Right cardiac atrium (tissue), 5 donors: ENCODE data around the gene TIGIT. TPM values are rescaled to one million over a fixed set of nuclear protein-coding genes. Genes with fewer than 3 reads are reported as not detected.
"Not testable (repeated sequence)": the region's sequence is repeated elsewhere in the genome, so short reads cannot be mapped to it uniquely, and the experiment has no call there.

Experiments used
- ATAC-seq, 2 donors: fragments of 200-7000 bp; cut with Tn5 transposase; one replicate each; pipeline versions ENCODE4 v1.8.0 to v1.9.1; 2020; ENCODE audit warnings: moderate library complexity in 2 of 2, mild to moderate bottlenecking in 1 of 2
- DNase-seq, 3 donors: peaks; one replicate each; pipeline ENCODE4 v3.0.0-alpha.2; 2020
- H3K27ac ChIP-seq: one replicate; pipeline ENCODE4 v1.5.1; 2013; ENCODE audit warnings: mild to moderate bottlenecking, low read length, control low read depth, moderate library complexity
- H3K27me3 ChIP-seq: one replicate; pipeline ENCODE4 v1.6.1; 2013; ENCODE audit not compliant: control insufficient read depth, insufficient read depth
- H3K4me1 ChIP-seq: one replicate; pipeline ENCODE4 v1.6.1; 2013; ENCODE audit warnings: low read length; ENCODE audit not compliant: control insufficient read depth, insufficient read depth
- H3K4me3 ChIP-seq: one replicate; pipeline ENCODE4 v1.5.1; 2013; ENCODE audit warnings: low read length, control low read depth
- H3K9me3 ChIP-seq: one replicate; pipeline ENCODE4 v1.6.1; 2013; ENCODE audit warnings: low read length; ENCODE audit not compliant: control insufficient read depth
- WGBS: extraction: QIAGEN DNeasy Blood & Tissue Kit; methylation state at CpG from one replicate; pipeline ENCODE4 v1.1.7; 2013; 5-methylcytosine and 5-hydroxymethylcytosine counted together
- intact Hi-C, 4 donors: fragments of 100-400 bp; cut with DNase I; formaldehyde crosslinking; loops; one replicate each; pipeline versions ENCODE4 v1.11.0 to v1.14.0; 2022 to 2023
- long read RNA-seq, 4 donors: library from polyadenylated mRNA; unstranded; transcript quantifications; one replicate each; pipeline ENCODE4 v2.0.0, GENCODE V29; 2020 to 2021
- polyA plus RNA-seq: library from polyadenylated mRNA; stranded (reverse); fragments of 200-250 nt; gene quantifications from one replicate; pipeline ENCODE4 v1.2.3, GENCODE V29; 2013
- total RNA-seq, 4 donors: library from RNA; stranded (reverse); fragmentation: NEBNext Ultra II Directional; extraction: Animal tissue kit (Norgen Biotek cat#: 25700); gene quantifications; one replicate each; pipeline ENCODE4 v1.2.1, GENCODE V29; 2021
- donor health status: healthy with polysubstance abuse.
- donor health status: DM: no; HTN: yes; CAD: no.
- donor health status: DM: no; HTN: no; CAD: no.
- donor health status: DM: no; HTN: yes; CAD: no; lungs with severe emphysema.
- donor health status: DM: yes; HTN: yes; CAD: no.

The TIGIT gene
- total RNA-seq (under 1 TPM in 3 of 4 donors, not detected in 1; 0.11 to 0.53 (median 0.23) TPM), polyA plus RNA-seq (0.07 TPM)
- long read RNA-seq, donor 1, result 0 reads
- long read RNA-seq, donor 2, result 0 reads
- long read RNA-seq, donor 3, result 0 reads
- long read RNA-seq, donor 4, result 0 reads

DNA sequence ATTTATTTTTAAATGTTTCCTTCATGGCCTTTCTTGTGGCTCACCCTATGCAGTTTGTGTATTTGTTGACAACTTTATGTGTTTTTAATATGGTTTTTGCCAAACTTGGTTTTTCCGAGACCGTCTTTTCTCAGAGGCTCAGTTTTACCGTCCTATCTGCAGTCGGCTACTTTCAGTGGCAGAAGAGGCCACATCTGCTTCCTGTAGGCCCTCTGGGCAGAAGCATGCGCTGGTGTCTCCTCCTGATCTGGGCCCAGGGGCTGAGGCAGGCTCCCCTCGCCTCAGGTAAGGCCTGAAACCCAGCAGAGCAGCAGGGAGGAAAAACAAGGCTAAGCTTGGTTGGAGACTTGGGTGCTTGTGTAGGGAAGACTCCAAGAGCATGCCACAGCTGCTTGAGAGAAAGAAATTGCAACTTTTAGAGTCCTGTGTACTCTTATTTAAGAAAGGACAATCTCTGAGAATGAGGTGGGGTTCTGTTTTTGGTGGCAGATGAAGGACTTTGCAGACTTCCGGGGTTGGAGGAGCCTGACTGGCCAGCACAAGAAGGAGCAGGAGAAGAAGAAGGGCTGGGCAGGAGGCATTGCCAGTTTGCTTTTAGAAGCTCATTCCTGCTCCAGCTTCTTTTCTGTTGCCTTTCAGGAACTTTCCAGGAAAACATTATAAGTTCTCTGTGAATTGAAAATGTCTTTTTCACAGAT is at the start of gene TIGIT:
Gene TIGIT (plus strand): TSS at position 191 of the 698 bp plus-strand sequence. CDS start 34 bp downstream, at position 225.
- intact Hi-C loops, result no loop called here
- no peak within 1 kb of the TSS for H3K27ac ChIP-seq
- ATAC-seq, result no peak
- DNase-seq, result no peak
- H3K4me1 ChIP-seq, result no peaks in the 10 kb centered on the region
- no peaks in the 10 kb centered on the region for H3K27me3 ChIP-seq
- H3K4me3 ChIP-seq, result no peak within 1 kb of the TSS
- H3K9me3 ChIP-seq, result no peaks in the 10 kb centered on the region
- 91% methylated on average over 7 of the region's 7 CpGs for WGBS

DNA sequence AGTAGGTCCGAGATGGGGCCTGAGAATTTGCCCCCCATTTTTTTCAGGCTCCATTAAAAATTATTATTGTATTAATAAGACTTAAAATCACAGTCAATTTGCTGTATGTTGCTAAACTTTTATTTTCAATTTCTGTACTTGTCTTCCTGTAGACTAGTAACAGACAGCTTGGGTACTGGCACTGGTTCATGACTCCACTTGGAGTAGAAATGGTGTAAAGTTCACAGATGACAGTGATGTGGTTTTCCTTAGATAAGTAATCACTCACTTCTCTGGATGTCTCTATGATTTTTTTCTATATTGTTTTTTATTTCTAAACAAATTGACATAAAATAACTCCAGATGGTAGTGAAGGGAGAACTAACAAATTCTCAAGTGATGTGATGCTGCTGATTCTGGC is 40.9 kb upstream of the TIGIT start:
- WGBS, result 70% methylated on average over 1 of the region's 1 CpG
- Histone ChIP-seq H3K27ac (no peak overlapping the region), H3K4me3 (no peak overlapping the region), H3K4me1 (no peaks in the 10 kb centered on the region), H3K27me3 (no peaks in the 10 kb centered on the region), H3K9me3 (no peaks in the 10 kb centered on the region)
- intact Hi-C loops, result no loop called here
- no peak for ATAC-seq
- DNase-seq, result no peak

DNA sequence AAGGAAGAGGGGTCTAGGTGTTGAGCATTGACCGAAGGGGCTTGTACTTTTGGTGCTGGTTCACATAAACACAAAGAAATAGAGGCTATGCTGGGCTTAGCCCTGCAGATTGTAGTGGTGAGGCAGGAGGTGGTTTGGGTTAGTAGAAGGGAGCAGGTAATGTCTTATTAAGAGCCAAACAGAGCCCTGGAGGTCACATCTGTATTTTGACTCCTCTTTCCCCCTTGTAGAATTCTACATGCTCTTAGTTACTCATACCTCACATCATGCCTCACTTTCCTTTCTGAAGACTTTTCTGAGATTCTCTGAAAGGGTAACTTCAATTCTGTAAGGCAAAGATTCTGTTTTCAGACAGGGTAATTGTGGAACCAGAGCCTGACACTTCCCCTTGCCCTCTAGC is 40.3 kb upstream of the TIGIT start:
- no peak overlapping the region for H3K4me3 ChIP-seq

GRCh38 chr3:114259566-114259965 is 34.3 kb upstream of the TIGIT start:
- intact Hi-C loops, result no loop called here
- Histone ChIP-seq H3K4me3 (no peak overlapping the region), H3K9me3 (no peaks in the 10 kb centered on the region), H3K4me1 (no peaks in the 10 kb centered on the region), H3K27me3 (no peaks in the 10 kb centered on the region), H3K27ac (no peak overlapping the region)
- DNase-seq, result no peak
- WGBS, result 93% methylated on average over 1 of the region's 1 CpG
- no peak for ATAC-seq

More for the DNA sequence above, 40.3 kb upstream of the TIGIT start:
- Histone ChIP-seq H3K27ac (no peak overlapping the region), H3K9me3 (no peaks in the 10 kb centered on the region), H3K27me3 (no peaks in the 10 kb centered on the region), H3K4me1 (no peaks in the 10 kb centered on the region)
- intact Hi-C loops, result no loop called here
- no peak for ATAC-seq
- DNase-seq, result no peak
- 76% methylated on average over 1 of the region's 1 CpG for WGBS

GRCh38 chr3:114260152-114260551 is 33.7 kb upstream of the TIGIT start:
- Histone ChIP-seq H3K27ac (no peak overlapping the region), H3K27me3 (no peaks in the 10 kb centered on the region), H3K9me3 (no peaks in the 10 kb centered on the region), H3K4me3 (no peak overlapping the region), H3K4me1 (no peaks in the 10 kb centered on the region)
- ATAC-seq, result no peak
- DNase-seq, result no peak
- intact Hi-C loops, result no loop called here

DNA sequence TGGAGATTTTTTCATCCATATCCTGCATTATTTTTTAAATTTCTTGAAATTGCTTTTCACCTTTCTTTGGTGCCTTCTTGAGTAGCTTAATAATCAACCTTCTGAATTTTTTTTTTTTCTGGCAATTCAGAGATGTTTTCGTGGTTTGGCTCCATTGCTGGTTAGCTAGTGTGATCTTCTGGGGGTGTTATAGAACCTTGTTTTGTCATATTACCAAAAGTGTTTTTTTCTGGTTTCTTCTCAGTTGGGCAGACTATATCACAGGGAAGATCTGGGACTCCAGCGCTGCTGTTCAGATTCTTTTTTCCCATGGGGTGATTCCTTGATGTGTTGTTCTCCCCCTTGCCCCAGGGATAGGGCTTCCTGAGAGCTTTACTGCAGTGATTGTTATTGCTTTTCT is 23.8 kb upstream of the TIGIT start:
- H3K4me3 ChIP-seq, result no peak overlapping the region
- intact Hi-C loops, result no loop called here
- ATAC-seq (no peak), DNase-seq (no peak)
- H3K27ac ChIP-seq, result no peak overlapping the region
- no peaks in the 10 kb centered on the region for H3K4me1 ChIP-seq
- 91% methylated on average over 2 of the region's 2 CpGs for WGBS
- no peaks in the 10 kb centered on the region for H3K27me3 ChIP-seq
- H3K9me3 ChIP-seq, result peaks cover 2% of the 10 kb centered on the region

DNA sequence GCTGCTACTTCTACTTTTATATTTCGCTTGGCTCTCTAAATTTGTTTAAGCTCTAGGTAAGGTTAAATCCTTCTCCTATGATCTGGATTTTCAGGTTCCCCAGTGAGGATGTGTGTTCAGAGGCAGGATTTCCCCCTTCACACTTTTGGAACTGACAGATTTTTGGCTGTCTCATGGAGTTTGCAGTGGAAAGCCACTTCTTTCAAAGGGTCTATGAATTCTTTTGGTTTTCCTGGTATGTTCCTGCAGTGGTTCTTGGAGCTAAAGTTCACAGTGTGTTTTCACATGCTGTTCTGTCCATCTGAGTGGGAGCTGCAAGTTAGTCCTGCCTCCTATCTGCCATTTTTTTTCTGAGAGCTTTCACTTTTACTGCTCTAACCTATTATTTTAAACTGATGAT is 21.6 kb upstream of the TIGIT start:
- H3K4me1 ChIP-seq, result no peaks in the 10 kb centered on the region
- DNase-seq, result no peak
- ATAC-seq, result no peak
- peaks cover 2% of the 10 kb centered on the region for H3K9me3 ChIP-seq
- no peak overlapping the region for H3K27ac ChIP-seq
- no peaks in the 10 kb centered on the region for H3K27me3 ChIP-seq
- 67% methylated on average over 1 of the region's 1 CpG for WGBS
- intact Hi-C loops, result no loop called here
- no peak overlapping the region for H3K4me3 ChIP-seq

- ATAC-seq (no peak), DNase-seq (no peak)
- Histone ChIP-seq H3K27ac (no peak overlapping the region), H3K4me1 (no peaks in the 10 kb centered on the region), H3K9me3 (peaks cover 2% of the 10 kb centered on the region), H3K27me3 (no peaks in the 10 kb centered on the region), H3K4me3 (no peak overlapping the region)
- intact Hi-C loops, result no loop called here
- 90% methylated on average over 1 of the region's 1 CpG for WGBS
Measured at GRCh38 chr3:114274929-114275328, 18.9 kb upstream of the TIGIT start.

GRCh38 chr3:114276856-114277255 is 17.0 kb upstream of the TIGIT start:
- H3K27ac ChIP-seq, H3K4me1 ChIP-seq, H3K4me3 ChIP-seq, ATAC-seq, intact Hi-C loops, H3K27me3 ChIP-seq, DNase-seq, H3K9me3 ChIP-seq: not testable (repeated sequence)
- WGBS, result 94% methylated on average over 24 of the region's 26 CpGs

DNA sequence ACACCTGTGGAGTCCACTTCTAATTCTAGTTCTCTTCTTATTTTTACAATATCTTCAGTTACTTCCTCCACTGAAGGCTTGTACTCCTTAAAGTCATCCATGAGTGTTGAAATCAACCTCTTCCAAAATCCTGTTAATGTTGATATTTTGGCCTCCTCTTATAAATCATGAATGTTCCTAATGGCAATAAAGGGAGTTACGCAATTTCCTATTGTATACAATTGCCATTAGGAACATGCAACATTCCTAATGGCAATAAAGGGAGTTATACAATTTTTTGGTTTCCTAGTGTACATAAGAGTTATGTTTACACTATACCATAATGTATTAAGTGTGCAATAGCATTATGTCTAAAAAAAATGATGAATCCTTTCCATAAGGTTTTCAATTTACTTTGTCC is 9.2 kb upstream of the TIGIT start:
- Histone ChIP-seq H3K4me3 (no peak overlapping the region), H3K27me3 (no peaks in the 10 kb centered on the region), H3K27ac (no peak overlapping the region), H3K9me3 (no peaks in the 10 kb centered on the region), H3K4me1 (no peaks in the 10 kb centered on the region)
- WGBS, result 97% methylated on average over 1 of the region's 1 CpG
- intact Hi-C loops, result no loop called here
- ATAC-seq, result no peak
- no peak for DNase-seq

DNA sequence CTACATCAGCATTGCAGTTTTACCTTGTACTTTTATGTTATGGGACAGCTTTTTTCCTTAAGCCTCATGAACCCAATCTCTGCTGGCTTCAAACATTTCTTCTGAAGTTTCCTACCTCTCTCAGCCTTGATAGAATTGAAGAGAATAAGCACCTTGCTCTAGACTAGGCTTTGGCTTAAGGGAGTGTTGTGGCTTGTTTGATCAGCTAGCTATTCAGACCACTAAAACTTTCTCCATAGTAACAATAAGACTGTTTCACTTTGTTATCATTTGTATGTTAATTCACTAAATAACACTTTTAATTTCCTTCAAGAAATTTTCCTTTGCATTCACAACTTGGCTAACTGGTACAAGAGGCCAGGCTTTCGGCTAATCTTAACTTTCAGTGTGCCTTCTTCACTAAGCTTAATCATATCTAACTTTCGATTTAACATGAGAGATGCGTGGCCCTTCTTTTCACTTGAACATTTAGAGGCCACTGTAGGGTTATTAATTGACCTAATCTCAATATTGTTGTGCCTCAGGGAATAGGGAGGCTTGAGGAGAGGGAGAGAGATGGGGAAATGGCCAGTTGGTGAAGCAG is 8.1 kb upstream of the TIGIT start:
- DNase-seq, result no peak
- intact Hi-C loops, result no loop called here

More for the DNA sequence above, 8.1 kb upstream of the TIGIT start:
- no peaks in the 10 kb centered on the region for H3K27me3 ChIP-seq
- H3K4me3 ChIP-seq, result no peak overlapping the region
- ATAC-seq, result no peak
- 93% methylated on average over 3 of the region's 3 CpGs for WGBS
- H3K27ac ChIP-seq, result no peak overlapping the region
- no peaks in the 10 kb centered on the region for H3K4me1 ChIP-seq
- no peaks in the 10 kb centered on the region for H3K9me3 ChIP-seq
